ENCODE data around the gene LRRC36. TPM values are rescaled to one million over a fixed set of nuclear protein-coding genes. Genes with fewer than 3 reads are reported as not detected.
A peak's percentile ranks its signal among the peaks of the same experiment; 100 is the strongest.

The LRRC36 gene
- total and polyA plus RNA-seq, 2 of the 13 experiments (the other 11 are each of a cell fraction or from before 2014, with no cell fraction given): 0.12 to 0.15 TPM

DNA sequence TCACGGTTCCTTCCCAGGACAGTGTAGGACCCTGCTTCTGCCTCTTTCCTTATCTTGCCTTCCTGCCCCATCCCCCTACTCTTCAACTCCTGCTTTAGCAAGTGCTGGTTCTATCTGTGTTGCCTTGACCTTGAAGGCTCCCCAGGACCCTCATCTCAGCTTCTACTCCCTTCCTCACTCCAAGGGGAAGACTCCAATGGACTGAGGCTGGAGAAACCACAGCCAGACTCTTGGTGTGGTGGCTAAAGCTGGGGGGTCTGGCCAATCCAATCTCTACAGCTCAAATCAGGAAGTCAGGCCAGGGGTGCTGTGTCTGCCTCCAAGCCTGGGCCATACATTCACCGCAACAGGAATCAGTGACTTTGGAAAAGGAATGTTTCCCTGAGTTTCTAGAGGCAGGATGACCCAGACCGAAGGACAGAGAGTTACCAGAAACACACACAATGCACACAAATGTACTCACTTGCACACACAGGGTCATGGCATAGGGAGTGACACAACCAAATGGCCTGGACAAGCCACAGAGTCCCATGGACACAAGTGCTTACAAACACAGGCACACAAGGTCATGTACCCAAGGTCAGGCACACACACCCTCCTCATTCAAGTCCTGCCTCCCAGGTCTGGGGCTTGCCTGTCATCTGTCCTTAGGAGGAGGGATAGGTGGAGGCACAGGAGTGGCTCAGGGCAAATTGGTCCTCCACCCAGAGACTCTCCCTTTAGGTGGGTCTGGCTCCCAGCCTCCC is 102.6 kb downstream of the LRRC36 start (continued):
- TF ChIP-seq ZSCAN9 (CRISPR knock-in tag; IDR thresholded peaks at IDR 0.05; ENCODE audit: borderline replicate concordance) (0 out of 2 replicates have a peak, but pooled peaks have one; percentile 5), HNRNPL (IDR thresholded peaks at IDR 0.05; ENCODE audit: low read depth, low read length) (no peak), CBX1 (IDR thresholded peaks at IDR 0.05; ENCODE audit: low read depth) (no peak), FOXO1 (CRISPR knock-in tag; IDR thresholded peaks at IDR 0.05) (no peak), ZNF558 (CRISPR knock-in tag; IDR thresholded peaks at IDR 0.05; ENCODE audit: borderline replicate concordance) (no peak), ZNF839 (CRISPR knock-in tag; IDR thresholded peaks at IDR 0.05; ENCODE audit: borderline replicate concordance) (no peak), ZNF367 (CRISPR knock-in tag; IDR thresholded peaks at IDR 0.05; ENCODE audit: borderline replicate concordance) (no peak), ZNF772 (CRISPR knock-in tag; IDR thresholded peaks at IDR 0.05) (no peak), SMARCC2 (IDR thresholded peaks at IDR 0.05) (no peak), SSRP1 (CRISPR knock-in tag; IDR thresholded peaks at IDR 0.05) (no peak; the same call in 1 of the 2 replicates), PBX2 (CRISPR knock-in tag; IDR thresholded peaks at IDR 0.05) (no peak), ZNF550 (CRISPR knock-in tag; IDR thresholded peaks at IDR 0.05; ENCODE audit: borderline replicate concordance) (no peak), ZNF24 (IDR thresholded peaks at IDR 0.05) (no peak), ARID2 (CRISPR knock-in tag; IDR thresholded peaks at IDR 0.05; ENCODE audit: borderline replicate concordance) (no peak), NCOR1 (IDR thresholded peaks at IDR 0.05; ENCODE audit: borderline replicate concordance, low read length) (no peak), MYNN (CRISPR knock-in tag; IDR thresholded peaks at IDR 0.05; ENCODE audit: low read depth) (no peak), RELA (CRISPR knock-in tag; IDR thresholded peaks at IDR 0.05) (no peak), KLF13 (CRISPR knock-in tag; IDR thresholded peaks at IDR 0.05) (no peak), FIP1L1 (IDR thresholded peaks at IDR 0.05; ENCODE audit: borderline replicate concordance, insufficient read depth, low read depth, low read length) (no peak), ZNF546 (CRISPR knock-in tag; conservative IDR thresholded peaks at IDR 0.05) (no peak), ZNF547 (CRISPR knock-in tag; IDR thresholded peaks at IDR 0.05) (peak; percentile 47; the same call in 1 of the 2 replicates), POGZ (CRISPR knock-in tag; IDR thresholded peaks at IDR 0.05) (no peak)
- TF ChIP-seq, protein P1, sequence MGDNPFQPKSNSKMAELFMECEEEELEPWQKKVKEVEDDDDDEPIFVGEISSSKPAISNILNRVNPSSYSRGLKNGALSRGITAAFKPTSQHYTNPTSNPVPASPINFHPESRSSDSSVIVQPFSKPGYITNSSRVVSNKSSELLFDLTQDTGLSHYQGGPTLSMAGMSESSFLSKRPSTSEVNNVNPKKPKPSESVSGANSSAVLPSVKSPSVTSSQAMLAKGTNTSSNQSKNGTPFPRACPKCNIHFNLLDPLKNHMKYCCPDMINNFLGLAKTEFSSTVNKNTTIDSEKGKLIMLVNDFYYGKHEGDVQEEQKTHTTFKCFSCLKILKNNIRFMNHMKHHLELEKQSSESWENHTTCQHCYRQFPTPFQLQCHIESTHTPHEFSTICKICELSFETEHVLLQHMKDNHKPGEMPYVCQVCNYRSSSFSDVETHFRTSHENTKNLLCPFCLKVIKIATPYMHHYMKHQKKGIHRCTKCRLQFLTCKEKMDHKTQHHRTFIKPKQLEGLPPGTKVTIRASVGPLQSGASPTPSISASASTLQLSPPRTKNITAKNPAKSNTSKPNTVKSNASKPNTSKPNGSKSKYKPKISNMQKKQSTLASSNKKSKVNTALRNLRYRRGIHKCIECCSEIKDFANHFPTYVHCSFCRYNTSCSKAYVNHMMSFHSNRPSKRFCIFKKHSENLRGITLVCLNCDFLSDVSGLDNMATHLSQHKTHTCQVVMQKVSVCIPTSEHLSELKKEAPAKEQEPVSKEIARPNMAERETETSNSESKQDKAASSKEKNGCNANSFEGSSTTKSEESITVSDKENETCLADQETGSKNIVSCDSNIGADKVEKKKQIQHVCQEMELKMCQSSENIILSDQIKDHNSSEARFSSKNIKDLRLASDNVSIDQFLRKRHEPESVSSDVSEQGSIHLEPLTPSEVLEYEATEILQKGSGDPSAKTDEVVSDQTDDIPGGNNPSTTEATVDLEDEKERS (CRISPR knock-in tag; IDR thresholded peaks at IDR 0.05): peak; percentile 86; the same call in 1 of the 2 replicates
- TF ChIP-seq, protein P2, sequence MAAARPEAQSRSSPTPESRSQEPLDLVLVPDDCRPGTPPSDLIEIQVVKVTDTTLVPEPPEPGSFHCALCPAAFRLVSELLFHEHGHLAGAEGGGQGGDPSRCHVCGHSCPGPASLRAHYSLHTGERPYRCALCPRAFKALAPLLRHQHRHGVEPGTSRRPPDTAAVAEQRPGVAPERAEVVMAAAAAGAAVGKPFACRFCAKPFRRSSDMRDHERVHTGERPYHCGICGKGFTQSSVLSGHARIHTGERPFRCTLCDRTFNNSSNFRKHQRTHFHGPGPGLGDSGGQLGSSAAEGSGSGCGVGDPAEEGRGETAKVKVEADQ (CRISPR knock-in tag; IDR thresholded peaks at IDR 0.05; ENCODE audit: borderline replicate concordance): no peak
- TF ChIP-seq, protein P3, sequence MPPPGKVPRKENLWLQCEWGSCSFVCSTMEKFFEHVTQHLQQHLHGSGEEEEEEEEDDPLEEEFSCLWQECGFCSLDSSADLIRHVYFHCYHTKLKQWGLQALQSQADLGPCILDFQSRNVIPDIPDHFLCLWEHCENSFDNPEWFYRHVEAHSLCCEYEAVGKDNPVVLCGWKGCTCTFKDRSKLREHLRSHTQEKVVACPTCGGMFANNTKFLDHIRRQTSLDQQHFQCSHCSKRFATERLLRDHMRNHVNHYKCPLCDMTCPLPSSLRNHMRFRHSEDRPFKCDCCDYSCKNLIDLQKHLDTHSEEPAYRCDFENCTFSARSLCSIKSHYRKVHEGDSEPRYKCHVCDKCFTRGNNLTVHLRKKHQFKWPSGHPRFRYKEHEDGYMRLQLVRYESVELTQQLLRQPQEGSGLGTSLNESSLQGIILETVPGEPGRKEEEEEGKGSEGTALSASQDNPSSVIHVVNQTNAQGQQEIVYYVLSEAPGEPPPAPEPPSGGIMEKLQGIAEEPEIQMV (CRISPR knock-in tag; IDR thresholded peaks at IDR 0.05; ENCODE audit: low read depth): no peak
